HG02943 (cell line): Measurements from ENCODE around the gene ZDHHC9.

ENCODE experiments used
- ATAC-seq: cut with Tn5 transposase; IDR thresholded peaks from one replicate; pipeline ENCODE4 v1.9.1; 2021; ENCODE audit warnings: mild to moderate bottlenecking, low read depth, moderate library complexity; ENCODE audit not compliant: unreplicated experiment

ZDHHC9 gene

GRCh38 chrX:129769467-129770154, 74.1 kb downstream of the ZDHHC9 start:
- peak; percentile 44 for ATAC-seq

GRCh38 chrX:129768586-129769466, 74.9 kb downstream of the ZDHHC9 start:
- no peak for ATAC-seq

GRCh38 chrX:129768186-129768585, 75.5 kb downstream of the ZDHHC9 start:
- ATAC-seq = no peak

GRCh38 chrX:129763666-129764065, 80.0 kb downstream of the ZDHHC9 start:
- ATAC-seq = no peak

- no peak for ATAC-seq
Measured at GRCh38 chrX:129762448-129762847, 81.2 kb downstream of the ZDHHC9 start.

GRCh38 chrX:129761596-129761995, 82.1 kb downstream of the ZDHHC9 start:
- no peak for ATAC-seq

- no peak for ATAC-seq
Measured at GRCh38 chrX:129760981-129761380, 82.7 kb downstream of the ZDHHC9 start.

GRCh38 chrX:129760155-129760554, 83.5 kb downstream of the ZDHHC9 start:
- no peak for ATAC-seq

- ATAC-seq = no peak
Measured at GRCh38 chrX:129759576-129760061, 84.1 kb downstream of the ZDHHC9 start.

GRCh38 chrX:129755779-129756650, 87.7 kb downstream of the ZDHHC9 start:
- no peak for ATAC-seq

- ATAC-seq = no peak
Measured at GRCh38 chrX:129754056-129755024, 89.3 kb downstream of the ZDHHC9 start.
